Measurements from ENCODE around the gene ZNF276. TPM values are rescaled to one million over a fixed set of nuclear protein-coding genes. Genes with fewer than 3 reads are reported as not detected.
"Not testable (repeated sequence)": the region's sequence is repeated elsewhere in the genome, so short reads cannot be mapped to it uniquely, and the experiment has no call there.

ZNF276 gene
- total RNA-seq, 2 donors from 2014 or later = 28.2 to 32.6 TPM

GRCh38 chr16:89687092-89687940 is 34.0 kb upstream of the ZNF276 start:
- Histone ChIP-seq H3K9me3 (ENCODE audit: control insufficient read depth, low read length) (peaks cover 39% of the 10 kb centered on the region), H3K36me3 (ENCODE audit: control insufficient read depth, insufficient read depth, low read length) (peaks cover 58% of the 10 kb centered on the region), H3K27me3 (ENCODE audit: control insufficient read depth, insufficient read depth, low read length, poor library complexity, severe bottlenecking) (no peaks in the 10 kb centered on the region), H3K9ac (ENCODE audit: extremely low read depth, low read length, poor library complexity, severe bottlenecking) (peak overlapping the region; percentile 77), H3K27ac (ENCODE audit: low read depth, low read length) (peak overlapping the region; percentile 61), H3K4me3 (ENCODE audit: low read length) (peak overlapping the region; percentile 87), H3K4me1 (ENCODE audit: control insufficient read depth, insufficient read depth, low read length) (no peaks in the 10 kb centered on the region)
- WGBS, 2 experiments (ENCODE audit: insufficient coverage in 1 of 2, insufficient read length in 1 of 2) = 30 to 38% methylated on average over 26 to 42 of the region's 42 CpGs
- H3K4me1 Mint-ChIP-seq = peaks cover 6% of the 10 kb centered on the region
- peak; percentile 22 for TF ChIP-seq CTCF (conservative IDR thresholded peaks at IDR 0.05)
- peak overlapping the region; percentile 73 for H3K4me3 Mint-ChIP-seq
- H3K36me3 Mint-ChIP-seq (ENCODE audit: low read depth) = peaks cover 78% of the 10 kb centered on the region
- H3K9me3 Mint-ChIP-seq = peaks cover 37% of the 10 kb centered on the region
- DNase-seq = peak; percentile 80
- no peaks in the 10 kb centered on the region for H3K27me3 Mint-ChIP-seq (ENCODE audit: insufficient read depth)
- peak overlapping the region; percentile 93 for H3K27ac Mint-ChIP-seq

GRCh38 chr16:89688395-89688794 is 32.9 kb upstream of the ZNF276 start:
- Histone ChIP-seq H3K27ac (ENCODE audit: low read depth, low read length) (no peak overlapping the region), H3K27me3 (ENCODE audit: control insufficient read depth, insufficient read depth, low read length, poor library complexity, severe bottlenecking) (no peaks in the 10 kb centered on the region), H3K4me1 (ENCODE audit: control insufficient read depth, insufficient read depth, low read length) (no peaks in the 10 kb centered on the region), H3K36me3 (ENCODE audit: control insufficient read depth, insufficient read depth, low read length) (peaks cover 58% of the 10 kb centered on the region), H3K9ac (ENCODE audit: extremely low read depth, low read length, poor library complexity, severe bottlenecking) (no peak overlapping the region), H3K9me3 (ENCODE audit: control insufficient read depth, low read length) (peaks cover 28% of the 10 kb centered on the region), H3K4me3 (ENCODE audit: low read length) (no peak overlapping the region)
- H3K27ac Mint-ChIP-seq = no peak overlapping the region
- WGBS, 2 experiments (ENCODE audit: insufficient coverage in 1 of 2, insufficient read length in 1 of 2) = 92 to 98% methylated on average over 4 to 5 of the region's 5 CpGs
- no peak for TF ChIP-seq CTCF (conservative IDR thresholded peaks at IDR 0.05)
- peaks cover 26% of the 10 kb centered on the region for H3K9me3 Mint-ChIP-seq
- no peaks in the 10 kb centered on the region for H3K27me3 Mint-ChIP-seq (ENCODE audit: insufficient read depth)
- H3K4me1 Mint-ChIP-seq = peaks cover 6% of the 10 kb centered on the region
- H3K4me3 Mint-ChIP-seq = peak overlapping the region; percentile 73
- H3K36me3 Mint-ChIP-seq (ENCODE audit: low read depth) = peaks cover 75% of the 10 kb centered on the region
- no peak for DNase-seq

DNA sequence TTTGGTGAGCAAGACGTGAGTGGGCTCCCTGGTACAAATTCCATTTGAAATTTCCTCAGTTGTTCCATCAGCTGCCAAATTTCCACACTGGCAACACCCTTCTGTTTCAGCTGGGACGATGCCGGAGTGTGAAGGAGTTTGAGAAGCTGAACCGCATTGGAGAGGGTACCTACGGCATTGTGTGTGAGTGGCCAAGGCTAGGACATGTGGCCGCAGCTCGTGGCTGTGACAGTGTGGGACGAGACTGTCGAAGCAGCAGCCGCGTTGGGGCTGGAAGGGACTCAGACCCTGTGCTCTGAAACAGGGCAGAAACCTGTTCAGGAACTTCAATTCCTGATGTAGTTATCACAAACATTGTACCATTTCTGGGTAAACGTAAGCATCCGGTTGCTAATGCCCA is 32.2 kb upstream of the ZNF276 start:
- DNase-seq = no peak
- H3K4me3 ChIP-seq (ENCODE audit: low read length) = no peak overlapping the region
- Mint-ChIP-seq H3K4me3 (no peak overlapping the region), H3K4me1 (peaks cover 6% of the 10 kb centered on the region), H3K27me3 (ENCODE audit: insufficient read depth) (no peaks in the 10 kb centered on the region), H3K36me3 (ENCODE audit: low read depth) (peaks cover 75% of the 10 kb centered on the region), H3K27ac (no peak overlapping the region), H3K9me3 (peaks cover 19% of the 10 kb centered on the region)
- no peak for TF ChIP-seq CTCF (conservative IDR thresholded peaks at IDR 0.05)
- H3K27ac ChIP-seq (ENCODE audit: low read depth, low read length) = no peak overlapping the region
- H3K36me3 ChIP-seq (ENCODE audit: control insufficient read depth, insufficient read depth, low read length) = peaks cover 54% of the 10 kb centered on the region
- 97% methylated on average over 12 to 13 of the region's 13 CpGs for WGBS, 2 experiments (ENCODE audit: insufficient coverage in 1 of 2, insufficient read length in 1 of 2)
- no peak overlapping the region for H3K9ac ChIP-seq (ENCODE audit: extremely low read depth, low read length, poor library complexity, severe bottlenecking)
- no peaks in the 10 kb centered on the region for H3K27me3 ChIP-seq (ENCODE audit: control insufficient read depth, insufficient read depth, low read length, poor library complexity, severe bottlenecking)
- peaks cover 20% of the 10 kb centered on the region for H3K9me3 ChIP-seq (ENCODE audit: control insufficient read depth, low read length)
- no peaks in the 10 kb centered on the region for H3K4me1 ChIP-seq (ENCODE audit: control insufficient read depth, insufficient read depth, low read length)

GRCh38 chr16:89689621-89690020 is 31.7 kb upstream of the ZNF276 start:
- not testable (repeated sequence) for H3K27ac Mint-ChIP-seq; H3K9ac ChIP-seq (ENCODE audit: extremely low read depth, low read length, poor library complexity, severe bottlenecking); H3K27me3 Mint-ChIP-seq (ENCODE audit: insufficient read depth); H3K4me1 Mint-ChIP-seq; H3K4me3 ChIP-seq (ENCODE audit: low read length); H3K27me3 ChIP-seq (ENCODE audit: control insufficient read depth, insufficient read depth, low read length, poor library complexity, severe bottlenecking); DNase-seq; H3K4me1 ChIP-seq (ENCODE audit: control insufficient read depth, insufficient read depth, low read length); H3K27ac ChIP-seq (ENCODE audit: low read depth, low read length); H3K4me3 Mint-ChIP-seq
- peaks cover 51% of the 10 kb centered on the region for H3K36me3 ChIP-seq (ENCODE audit: control insufficient read depth, insufficient read depth, low read length)
- peaks cover 70% of the 10 kb centered on the region for H3K36me3 Mint-ChIP-seq (ENCODE audit: low read depth)
- peaks cover 15% of the 10 kb centered on the region for H3K9me3 ChIP-seq (ENCODE audit: control insufficient read depth, low read length)
- 94 to 96% methylated on average over 4 of the region's 4 CpGs for WGBS, 2 experiments (ENCODE audit: insufficient coverage in 1 of 2, insufficient read length in 1 of 2)
- peaks cover 14% of the 10 kb centered on the region for H3K9me3 Mint-ChIP-seq
